ENCODE results near the gene NFKBIA.

DNA sequence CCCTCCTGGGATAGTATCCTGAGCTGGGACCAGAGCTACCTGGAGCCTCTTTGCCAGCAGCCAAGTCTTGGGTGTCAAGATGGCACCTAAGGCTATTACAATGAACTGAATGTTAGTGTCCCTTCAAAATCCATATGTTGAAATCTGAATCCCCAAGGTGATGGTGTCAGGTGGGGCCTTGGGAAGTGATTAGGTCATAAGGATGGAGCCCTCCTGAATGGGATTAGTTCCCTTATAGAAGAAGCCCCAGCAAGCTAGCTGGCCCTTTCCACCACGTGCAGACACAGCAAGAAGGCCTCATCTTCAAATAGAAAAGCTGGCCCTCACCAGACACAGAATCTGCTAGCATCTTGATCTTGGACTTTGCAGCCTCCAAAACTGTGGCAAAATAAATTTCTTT is 12.4 kb downstream of the NFKBIA start:
- TF ChIP-seq, protein P1, sequence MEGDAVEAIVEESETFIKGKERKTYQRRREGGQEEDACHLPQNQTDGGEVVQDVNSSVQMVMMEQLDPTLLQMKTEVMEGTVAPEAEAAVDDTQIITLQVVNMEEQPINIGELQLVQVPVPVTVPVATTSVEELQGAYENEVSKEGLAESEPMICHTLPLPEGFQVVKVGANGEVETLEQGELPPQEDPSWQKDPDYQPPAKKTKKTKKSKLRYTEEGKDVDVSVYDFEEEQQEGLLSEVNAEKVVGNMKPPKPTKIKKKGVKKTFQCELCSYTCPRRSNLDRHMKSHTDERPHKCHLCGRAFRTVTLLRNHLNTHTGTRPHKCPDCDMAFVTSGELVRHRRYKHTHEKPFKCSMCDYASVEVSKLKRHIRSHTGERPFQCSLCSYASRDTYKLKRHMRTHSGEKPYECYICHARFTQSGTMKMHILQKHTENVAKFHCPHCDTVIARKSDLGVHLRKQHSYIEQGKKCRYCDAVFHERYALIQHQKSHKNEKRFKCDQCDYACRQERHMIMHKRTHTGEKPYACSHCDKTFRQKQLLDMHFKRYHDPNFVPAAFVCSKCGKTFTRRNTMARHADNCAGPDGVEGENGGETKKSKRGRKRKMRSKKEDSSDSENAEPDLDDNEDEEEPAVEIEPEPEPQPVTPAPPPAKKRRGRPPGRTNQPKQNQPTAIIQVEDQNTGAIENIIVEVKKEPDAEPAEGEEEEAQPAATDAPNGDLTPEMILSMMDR (IDR thresholded peaks at IDR 0.05 in 4 of 5, conservative IDR thresholded peaks at IDR 0.05 in 1 of 5), result no peak
- no peak for TF ChIP-seq POLR2A (IDR thresholded peaks at IDR 0.05)
